Neural cell (in vitro differentiated cells): ENCODE measurements around the gene ZNF385C. TPM values are rescaled to one million over a fixed set of nuclear protein-coding genes. Genes with fewer than 3 reads are reported as not detected.

Experiments used
- H2AFZ ChIP-seq: fragments of 200-600, 300-800 bp; sonication (generic), shearing (Covaris generic); 2 replicates; pipeline ENCODE4 v1.6.0; 2014; ENCODE audit warnings: low read depth, mild to moderate bottlenecking, antibody characterized with exemption, low read length, moderate library complexity
- H3F3A ChIP-seq: fragments of 200-600 bp; shearing (Covaris generic); 2 replicates; pipeline ENCODE4 v1.6.1; 2016; ENCODE audit warnings: mild to moderate bottlenecking, moderate library complexity, mixed read lengths, antibody characterized with exemption, low read length; ENCODE audit not compliant: insufficient read depth, poor library complexity, severe bottlenecking
- H3K27ac ChIP-seq: fragments of 200-600, 300-800 bp; sonication (generic), shearing (Covaris generic); 2 replicates; pipeline ENCODE4 v1.5.1; 2014; ENCODE audit warnings: mild to moderate bottlenecking, low read length, moderate library complexity
- H3K27me3 ChIP-seq: fragments of 300-800, 200-600 bp; sonication (generic), shearing (Covaris generic); 2 replicates; pipeline ENCODE4 v1.6.0; 2014; ENCODE audit warnings: mild to moderate bottlenecking, low read depth, low read length, moderate library complexity; ENCODE audit not compliant: insufficient read depth
- H3K36me3 ChIP-seq: fragments of 300-800, 200-600 bp; sonication (generic), shearing (Covaris generic); 2 replicates; pipeline ENCODE4 v1.5.1; 2014; ENCODE audit warnings: mild to moderate bottlenecking, antibody characterized with exemption, low read length, moderate library complexity; ENCODE audit not compliant: insufficient read depth
- H3K4me2 ChIP-seq: fragments of 300-800, 200-600 bp; sonication (generic), shearing (Covaris generic); 2 replicates; pipeline ENCODE4 v1.6.0; 2014; ENCODE audit warnings: mild to moderate bottlenecking, low read length
- H3K4me3 ChIP-seq: fragments of 300-800, 200-600 bp; sonication (generic), shearing (Covaris generic); 2 replicates; pipeline ENCODE4 v1.5.1; 2014; ENCODE audit warnings: mild to moderate bottlenecking, low read length, moderate library complexity
- H3K79me2 ChIP-seq: fragments of 200-600 bp; shearing (Covaris generic); replicated peaks from 2 replicates; pipeline ENCODE4 v1.6.0; 2014; ENCODE audit warnings: mild to moderate bottlenecking, low read length, moderate library complexity; ENCODE audit not compliant: insufficient read depth
- H3K9ac ChIP-seq: fragments of 300-800, 200-600 bp; sonication (generic), shearing (Covaris generic); 2 replicates; pipeline ENCODE4 v1.6.1; 2016; ENCODE audit warnings: mild to moderate bottlenecking, low read length, mixed read lengths
- H3K9me2 ChIP-seq: fragments of 200-600 bp; shearing (Covaris generic); 2 replicates; pipeline ENCODE4 v1.6.1; 2016; ENCODE audit warnings: mild to moderate bottlenecking, low read length, mixed read lengths; ENCODE audit not compliant: insufficient read depth
- H3K9me3 ChIP-seq: fragments of 200-600, 300-800 bp; sonication (generic), shearing (Covaris generic); 2 replicates; pipeline ENCODE4 v1.6.1; 2016; ENCODE audit warnings: mild to moderate bottlenecking, mixed run types, low read length, moderate library complexity, mixed read lengths
- H4K20me1 ChIP-seq: fragments of 200-600 bp; shearing (Covaris generic); 2 replicates; pipeline ENCODE4 v1.6.1; 2016; ENCODE audit warnings: mild to moderate bottlenecking, mixed run types; ENCODE audit not compliant: insufficient read depth
- EP300 ChIP-seq: fragments of 450-650 bp; conservative IDR thresholded peaks from 2 replicates; pipeline ENCODE4 v1.6.1; 2014; ENCODE audit warnings: antibody characterized with exemption, mild to moderate bottlenecking, moderate library complexity; ENCODE audit not compliant: poor library complexity, severe bottlenecking
- EZH2 ChIP-seq: fragments of 200-600, 300-800 bp; shearing (Covaris generic), sonication (generic); IDR thresholded peaks from 2 replicates; pipeline ENCODE4 v1.6.1; 2014; ENCODE audit warnings: antibody characterized with exemption, low read length, borderline replicate concordance, mild to moderate bottlenecking; ENCODE audit not compliant: insufficient read depth, poor library complexity, severe bottlenecking
- MXI1 ChIP-seq: fragments of 450-650 bp; conservative IDR thresholded peaks from 2 replicates; pipeline ENCODE4 v1.6.1; 2014; ENCODE audit warnings: antibody characterized with exemption, mild to moderate bottlenecking; ENCODE audit not compliant: poor library complexity, severe bottlenecking
- POLR2AphosphoS5 ChIP-seq: IDR thresholded peaks from 2 replicates; pipeline ENCODE4 v1.6.1; 2012
- RAD21 ChIP-seq: fragments of 450-650 bp; conservative IDR thresholded peaks from 2 replicates; pipeline ENCODE4 v1.6.1; 2014; ENCODE audit warnings: antibody characterized with exemption, mild to moderate bottlenecking, moderate library complexity
- SMC3 ChIP-seq: fragments of 450-650 bp; conservative IDR thresholded peaks from 2 replicates; pipeline ENCODE4 v1.6.1; 2014; ENCODE audit warnings: antibody characterized with exemption, mild to moderate bottlenecking, moderate library complexity; ENCODE audit not compliant: poor library complexity
- TAF1 ChIP-seq: IDR thresholded peaks from 2 replicates; pipeline ENCODE4 v1.6.1; 2012; ENCODE audit warnings: low read depth
- polyA plus RNA-seq: library from polyadenylated mRNA; depleted of rRNA; stranded (reverse); fragments of >200 nt; gene quantifications from 2 replicates; pipeline ENCODE4 v1.2.3, GENCODE V29; 2014
- TF ChIP-seq, protein P1 (sequence below): IDR thresholded peaks from 2 replicates; pipeline ENCODE4 v1.6.1; 2012; ENCODE audit warnings: borderline replicate concordance
- TF ChIP-seq, protein P2 (sequence below): fragments of 450-650 bp; IDR thresholded peaks from 2 replicates; pipeline ENCODE4 v1.5.1; 2014; ENCODE audit warnings: antibody characterized with exemption, mild to moderate bottlenecking, moderate library complexity; ENCODE audit not compliant: poor library complexity, severe bottlenecking

The ZNF385C gene
- polyA plus RNA-seq, 1 donor from 2014 or later, result 0.69 TPM

GRCh38 chr17:42078396-42079043 lies 19.8 kb downstream of the ZNF385C start:
- Histone ChIP-seq H3K27me3 (peaks cover 6% of the 10 kb centered on the region), H3K27ac (no peak overlapping the region), H3K9me3 (no peaks in the 10 kb centered on the region), H3K9ac (no peak overlapping the region), H3K4me3 (no peak overlapping the region), H3K4me2 (no peak overlapping the region), H2AFZ (no peak overlapping the region), H3K9me2 (no peaks in the 10 kb centered on the region), H3F3A (no peaks in the 10 kb centered on the region), H3K36me3 (no peaks in the 10 kb centered on the region), H4K20me1 (no peaks in the 10 kb centered on the region), H3K79me2 (no peaks in the 10 kb centered on the region)
- TF ChIP-seq EP300, result no peak
- no peak for TF ChIP-seq RAD21
- no peak for TF ChIP-seq POLR2AphosphoS5
- TF ChIP-seq MXI1, result no peak
- TF ChIP-seq EZH2, result no peak
- TF ChIP-seq, protein P1, sequence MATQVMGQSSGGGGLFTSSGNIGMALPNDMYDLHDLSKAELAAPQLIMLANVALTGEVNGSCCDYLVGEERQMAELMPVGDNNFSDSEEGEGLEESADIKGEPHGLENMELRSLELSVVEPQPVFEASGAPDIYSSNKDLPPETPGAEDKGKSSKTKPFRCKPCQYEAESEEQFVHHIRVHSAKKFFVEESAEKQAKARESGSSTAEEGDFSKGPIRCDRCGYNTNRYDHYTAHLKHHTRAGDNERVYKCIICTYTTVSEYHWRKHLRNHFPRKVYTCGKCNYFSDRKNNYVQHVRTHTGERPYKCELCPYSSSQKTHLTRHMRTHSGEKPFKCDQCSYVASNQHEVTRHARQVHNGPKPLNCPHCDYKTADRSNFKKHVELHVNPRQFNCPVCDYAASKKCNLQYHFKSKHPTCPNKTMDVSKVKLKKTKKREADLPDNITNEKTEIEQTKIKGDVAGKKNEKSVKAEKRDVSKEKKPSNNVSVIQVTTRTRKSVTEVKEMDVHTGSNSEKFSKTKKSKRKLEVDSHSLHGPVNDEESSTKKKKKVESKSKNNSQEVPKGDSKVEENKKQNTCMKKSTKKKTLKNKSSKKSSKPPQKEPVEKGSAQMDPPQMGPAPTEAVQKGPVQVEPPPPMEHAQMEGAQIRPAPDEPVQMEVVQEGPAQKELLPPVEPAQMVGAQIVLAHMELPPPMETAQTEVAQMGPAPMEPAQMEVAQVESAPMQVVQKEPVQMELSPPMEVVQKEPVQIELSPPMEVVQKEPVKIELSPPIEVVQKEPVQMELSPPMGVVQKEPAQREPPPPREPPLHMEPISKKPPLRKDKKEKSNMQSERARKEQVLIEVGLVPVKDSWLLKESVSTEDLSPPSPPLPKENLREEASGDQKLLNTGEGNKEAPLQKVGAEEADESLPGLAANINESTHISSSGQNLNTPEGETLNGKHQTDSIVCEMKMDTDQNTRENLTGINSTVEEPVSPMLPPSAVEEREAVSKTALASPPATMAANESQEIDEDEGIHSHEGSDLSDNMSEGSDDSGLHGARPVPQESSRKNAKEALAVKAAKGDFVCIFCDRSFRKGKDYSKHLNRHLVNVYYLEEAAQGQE, result no peak
- no peak for TF ChIP-seq TAF1
- TF ChIP-seq SMC3, result no peak
- TF ChIP-seq, protein P2, sequence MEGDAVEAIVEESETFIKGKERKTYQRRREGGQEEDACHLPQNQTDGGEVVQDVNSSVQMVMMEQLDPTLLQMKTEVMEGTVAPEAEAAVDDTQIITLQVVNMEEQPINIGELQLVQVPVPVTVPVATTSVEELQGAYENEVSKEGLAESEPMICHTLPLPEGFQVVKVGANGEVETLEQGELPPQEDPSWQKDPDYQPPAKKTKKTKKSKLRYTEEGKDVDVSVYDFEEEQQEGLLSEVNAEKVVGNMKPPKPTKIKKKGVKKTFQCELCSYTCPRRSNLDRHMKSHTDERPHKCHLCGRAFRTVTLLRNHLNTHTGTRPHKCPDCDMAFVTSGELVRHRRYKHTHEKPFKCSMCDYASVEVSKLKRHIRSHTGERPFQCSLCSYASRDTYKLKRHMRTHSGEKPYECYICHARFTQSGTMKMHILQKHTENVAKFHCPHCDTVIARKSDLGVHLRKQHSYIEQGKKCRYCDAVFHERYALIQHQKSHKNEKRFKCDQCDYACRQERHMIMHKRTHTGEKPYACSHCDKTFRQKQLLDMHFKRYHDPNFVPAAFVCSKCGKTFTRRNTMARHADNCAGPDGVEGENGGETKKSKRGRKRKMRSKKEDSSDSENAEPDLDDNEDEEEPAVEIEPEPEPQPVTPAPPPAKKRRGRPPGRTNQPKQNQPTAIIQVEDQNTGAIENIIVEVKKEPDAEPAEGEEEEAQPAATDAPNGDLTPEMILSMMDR, result no peak

DNA sequence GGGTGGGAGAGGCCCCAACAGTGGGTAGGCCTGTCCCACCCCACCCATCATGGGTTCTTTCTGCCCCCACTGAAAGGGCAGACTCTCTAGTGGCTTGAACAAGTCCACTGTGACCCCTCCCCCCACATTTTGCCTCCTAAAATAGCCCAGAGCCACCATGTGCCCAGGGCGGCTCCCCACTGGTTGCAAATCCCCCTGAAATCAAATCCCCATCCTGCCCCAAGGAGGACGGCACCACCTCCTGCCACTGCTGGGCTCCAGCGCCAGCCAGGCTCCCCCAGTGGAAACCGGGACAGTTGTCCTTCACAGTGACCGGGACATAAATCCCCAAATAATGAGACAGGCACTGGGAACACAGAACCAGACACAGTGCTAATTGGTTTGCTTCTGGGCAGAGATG lies 20.5 kb downstream of the ZNF385C start:
- H3K36me3 ChIP-seq, result no peaks in the 10 kb centered on the region
- TF ChIP-seq SMC3 (no peak), EP300 (no peak), RAD21 (no peak), TAF1 (no peak), MXI1 (no peak), POLR2AphosphoS5 (no peak), EZH2 (no peak)
- TF ChIP-seq, protein P2, result no peak
- TF ChIP-seq, protein P1, result no peak
- H4K20me1 ChIP-seq, result no peaks in the 10 kb centered on the region
- no peaks in the 10 kb centered on the region for H3K79me2 ChIP-seq
- no peak overlapping the region for H3K9ac ChIP-seq
- peaks cover 14% of the 10 kb centered on the region for H3K27me3 ChIP-seq
- H3F3A ChIP-seq, result no peaks in the 10 kb centered on the region
- H3K4me3 ChIP-seq, result no peak overlapping the region
- no peak overlapping the region for H3K27ac ChIP-seq
- H2AFZ ChIP-seq, result no peak overlapping the region
- no peak overlapping the region for H3K4me2 ChIP-seq
- H3K9me3 ChIP-seq, result no peaks in the 10 kb centered on the region
- H3K9me2 ChIP-seq, result no peaks in the 10 kb centered on the region
